ENCODE data around the gene EFHC2.

Gene EFHC2

GRCh38 chrX:44099366-44099765 lies 244.1 kb downstream of the EFHC2 start:
- in situ Hi-C loops (cut with HindIII; ENCODE audit: low sequenced_read_pairs): no loop called here
- no peak for TF ChIP-seq CTCF (IDR thresholded peaks at IDR 0.05; ENCODE audit: low read depth, low read length, missing control alignments)
- no peak overlapping the region for H3K4me3 ChIP-seq (ENCODE audit: low read depth, low read length)
- DNase-seq (ENCODE audit: low read depth): no peak
